Activated CD4-positive, alpha-beta T cell treated with anti-CD3 and anti-CD28 coated beads, Interleukin-2, Interleukin-6, amounts not matched to agents 100 ng/mL and 50 ng/mL, durations not matched to agents 16 hours and 8 hours (primary cell): Measurements from ENCODE around the gene TAF4B.
"Not testable (repeated sequence)": the region's sequence is repeated elsewhere in the genome, so short reads cannot be mapped to it uniquely, and the experiment has no call there.

ENCODE experiments used
- DNase-seq: peaks from one replicate; pipeline ENCODE4 v3.0.0-alpha.2; 2020

The TAF4B gene

GRCh38 chr18:26242392-26242791, 16.1 kb downstream of the TAF4B start:
- not testable (repeated sequence) for DNase-seq

- not testable (repeated sequence) for DNase-seq
These were observed 19.2 kb downstream of the TAF4B start for GRCh38 chr18:26245434-26245833.

GRCh38 chr18:26252411-26252810, 26.2 kb downstream of the TAF4B start:
- no peak for DNase-seq

GRCh38 chr18:26254808-26255207, 28.6 kb downstream of the TAF4B start:
- not testable (repeated sequence) for DNase-seq

GRCh38 chr18:26255695-26256622, 29.7 kb downstream of the TAF4B start:
- DNase-seq, result no peak

GRCh38 chr18:26258711-26259110, 32.5 kb downstream of the TAF4B start:
- DNase-seq, result no peak

GRCh38 chr18:26259416-26259815, 33.2 kb downstream of the TAF4B start:
- not testable (repeated sequence) for DNase-seq

GRCh38 chr18:26262156-26262555, 35.9 kb downstream of the TAF4B start:
- DNase-seq, result no peak

- DNase-seq, result no peak
These were observed 41.2 kb downstream of the TAF4B start for GRCh38 chr18:26267357-26267930.

- DNase-seq, result no peak
These were observed 42.2 kb downstream of the TAF4B start for GRCh38 chr18:26268454-26268853.

GRCh38 chr18:26271917-26272549, 45.8 kb downstream of the TAF4B start:
- no peak for DNase-seq

- no peak for DNase-seq
These were observed 51.1 kb downstream of the TAF4B start for GRCh38 chr18:26277374-26277773.

GRCh38 chr18:26279428-26279827, 53.2 kb downstream of the TAF4B start:
- no peak for DNase-seq

GRCh38 chr18:26286008-26286407, 59.8 kb downstream of the TAF4B start:
- peak; percentile 15 for DNase-seq

- DNase-seq, result no peak
These were observed 61.4 kb downstream of the TAF4B start for GRCh38 chr18:26287644-26288043.

GRCh38 chr18:26290385-26290784, 64.1 kb downstream of the TAF4B start:
- peak; percentile 10 for DNase-seq

- no peak for DNase-seq
These were observed 67.7 kb downstream of the TAF4B start for GRCh38 chr18:26293982-26294381.

- no peak for DNase-seq
These were observed 71.9 kb downstream of the TAF4B start for GRCh38 chr18:26298107-26298506.

GRCh38 chr18:26301681-26302080, 75.4 kb downstream of the TAF4B start:
- no peak for DNase-seq

GRCh38 chr18:26303222-26303621, 77.0 kb downstream of the TAF4B start:
- DNase-seq, result not testable (repeated sequence)

GRCh38 chr18:26304511-26304910, 78.3 kb downstream of the TAF4B start:
- DNase-seq, result no peak

GRCh38 chr18:26307161-26307773, 81.0 kb downstream of the TAF4B start:
- DNase-seq, result peak; percentile 47

- DNase-seq, result no peak
These were observed 83.0 kb downstream of the TAF4B start for GRCh38 chr18:26309281-26309680.
